ENCODE measurements around the gene PRRC2A. TPM values are rescaled to one million over a fixed set of nuclear protein-coding genes. Genes with fewer than 3 reads are reported as not detected.

PRRC2A gene
- polyA plus RNA-seq, 2 of the 4 experiments (the other 2 are of a cell fraction): 28.0 to 61.1 TPM

- H3K27ac ChIP-seq: no peak overlapping the region
- no peak overlapping the region; the same call in 2 of the 3 replicates for H3K4me2 ChIP-seq
- FAIRE-seq (no peak), DNase-seq (ENCODE audit: low read depth in 1 of 2, low spot score in 1 of 2) (no peak), ATAC-seq (no peak)
- TF ChIP-seq HOXB5 (CRISPR knock-in tag; IDR thresholded peaks at IDR 0.05): no peak
- no peak for TF ChIP-seq BHLHE40 (IDR thresholded peaks at IDR 0.05; ENCODE audit: low read depth, low read length)
- TF ChIP-seq SREBF2 (IDR thresholded peaks at IDR 0.05): no peak
- TF ChIP-seq ZSCAN20 (CRISPR knock-in tag; IDR thresholded peaks at IDR 0.05): no peak
- TF ChIP-seq ZFP36 (IDR thresholded peaks at IDR 0.05; ENCODE audit: borderline replicate concordance, partially characterized antibody): no peak
- no peak for TF ChIP-seq MAX (IDR thresholded peaks at IDR 0.05)
- TF ChIP-seq, protein P1, sequence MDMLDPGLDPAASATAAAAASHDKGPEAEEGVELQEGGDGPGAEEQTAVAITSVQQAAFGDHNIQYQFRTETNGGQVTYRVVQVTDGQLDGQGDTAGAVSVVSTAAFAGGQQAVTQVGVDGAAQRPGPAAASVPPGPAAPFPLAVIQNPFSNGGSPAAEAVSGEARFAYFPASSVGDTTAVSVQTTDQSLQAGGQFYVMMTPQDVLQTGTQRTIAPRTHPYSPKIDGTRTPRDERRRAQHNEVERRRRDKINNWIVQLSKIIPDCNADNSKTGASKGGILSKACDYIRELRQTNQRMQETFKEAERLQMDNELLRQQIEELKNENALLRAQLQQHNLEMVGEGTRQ (IDR thresholded peaks at IDR 0.05): no peak
- no peak for TF ChIP-seq GATA3 (IDR thresholded peaks at IDR 0.05; ENCODE audit: borderline replicate concordance)
- no peak for TF ChIP-seq RNF2 (IDR thresholded peaks at IDR 0.05; ENCODE audit: borderline replicate concordance, low read depth)
- TF ChIP-seq, protein P2, sequence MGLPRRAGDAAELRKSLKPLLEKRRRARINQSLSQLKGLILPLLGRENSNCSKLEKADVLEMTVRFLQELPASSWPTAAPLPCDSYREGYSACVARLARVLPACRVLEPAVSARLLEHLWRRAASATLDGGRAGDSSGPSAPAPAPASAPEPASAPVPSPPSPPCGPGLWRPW (IDR thresholded peaks at IDR 0.05): no peak
- TF ChIP-seq FOSL2 (IDR thresholded peaks at IDR 0.05): no peak
- TF ChIP-seq FOSL2 (CRISPR knock-in tag; IDR thresholded peaks at IDR 0.05): no peak
- TF ChIP-seq RAD21 (conservative IDR thresholded peaks at IDR 0.05 in 1 of 2, IDR thresholded peaks at IDR 0.05 in 1 of 2): no peak
- TF ChIP-seq CBX8 (IDR thresholded peaks at IDR 0.05): no peak
- TF ChIP-seq MAFK (IDR thresholded peaks at IDR 0.05; ENCODE audit: partially characterized antibody): no peak
- no peak for TF ChIP-seq CEBPB (IDR thresholded peaks at IDR 0.05)
- no peak for TF ChIP-seq KDM5A (IDR thresholded peaks at IDR 0.05)
- H3K4me3 ChIP-seq: no peak overlapping the region
- POLR2A ChIA-PET: interaction anchor here (1.0 to 1.2 kb wide), 2 partner anchors 37 to 235 kb away, joined by 3 read pairs; partner anchors contain the start of genes DDX39B, HSPA1A and HSPA1L
- CTCF ChIA-PET: interaction anchor here (0.7 to 18.3 kb wide), 13 partner anchors 10 to 199 kb away, joined by 3 to 338 read pairs (median 6); partner anchors contain the start of genes ATP6V1G2, LTA, NCR3 and NFKBIL1
- H3K9me3 ChIP-seq: no peaks in the 10 kb centered on the region
- H3K4me1 ChIP-seq: peaks cover 6% of the 10 kb centered on the region; the same call in 1 of the 3 replicates
- 83% methylated on average over 7 of the region's 8 CpGs for WGBS (ENCODE audit: missing lambda C conversion rate)
These were observed 40.7 kb upstream of the PRRC2A start for GRCh38 chr6:31579546-31580437.

- 70% methylated on average over 11 of the region's 11 CpGs for whole genome bisulfite sequencing (ENCODE audit: missing lambda C conversion rate)
- FAIRE-seq (no peak), ATAC-seq (no peak), DNase-seq (ENCODE audit: low read depth in 1 of 2, low spot score in 1 of 2) (no peak)
- peak overlapping the region; percentile 73 to 94; a peak in 4 of 6 replicates for H3K27ac ChIP-seq
- no peaks in the 10 kb centered on the region for H3K9me3 ChIP-seq
- ChIA-PET POLR2A (interaction anchor here (1.0 to 1.2 kb wide), 2 partner anchors 38 to 235 kb away, joined by 3 read pairs; partner anchors contain the start of genes DDX39B, HSPA1A and HSPA1L), CTCF (interaction anchor here (0.6 to 18.3 kb wide), 15 partner anchors 11 to 200 kb away, joined by 3 to 338 read pairs (median 6); partner anchors contain the start of genes ATP6V1G2, LTA, NCR3 and NFKBIL1)
- H3K4me3 ChIP-seq: peak overlapping the region; percentile 63; the same call in 1 of the 3 replicates
- TF ChIP-seq ZNF302 (CRISPR knock-in tag; IDR thresholded peaks at IDR 0.05) (no peak), MAZ (IDR thresholded peaks at IDR 0.05; ENCODE audit: borderline replicate concordance, low read depth, low read length) (no peak), JUN (IDR thresholded peaks at IDR 0.05) (no peak), POLR2AphosphoS2 (conservative IDR thresholded peaks at IDR 0.05; ENCODE audit: low read length) (no peak), POLR2A (IDR thresholded peaks at IDR 0.05; ENCODE audit: low read length) (no peak), CHD2 (IDR thresholded peaks at IDR 0.05; ENCODE audit: low read length, partially characterized antibody) (no peak), SMC3 (IDR thresholded peaks at IDR 0.05) (no peak), ZFP36 (IDR thresholded peaks at IDR 0.05; ENCODE audit: borderline replicate concordance, partially characterized antibody) (no peak), NPAS2 (CRISPR knock-in tag; IDR thresholded peaks at IDR 0.05; ENCODE audit: borderline replicate concordance) (no peak), KDM1A (IDR thresholded peaks at IDR 0.05; ENCODE audit: low read depth) (no peak), MAFK (IDR thresholded peaks at IDR 0.05; ENCODE audit: partially characterized antibody) (no peak), HDAC2 (IDR thresholded peaks at IDR 0.05) (no peak), ESRRA (IDR thresholded peaks at IDR 0.05; ENCODE audit: borderline replicate concordance, low read length) (no peak), BHLHE40 (IDR thresholded peaks at IDR 0.05; ENCODE audit: low read depth, low read length) (no peak), TP53 (CRISPR knock-in tag; IDR thresholded peaks at IDR 0.05) (no peak)
- TF ChIP-seq, protein P3, sequence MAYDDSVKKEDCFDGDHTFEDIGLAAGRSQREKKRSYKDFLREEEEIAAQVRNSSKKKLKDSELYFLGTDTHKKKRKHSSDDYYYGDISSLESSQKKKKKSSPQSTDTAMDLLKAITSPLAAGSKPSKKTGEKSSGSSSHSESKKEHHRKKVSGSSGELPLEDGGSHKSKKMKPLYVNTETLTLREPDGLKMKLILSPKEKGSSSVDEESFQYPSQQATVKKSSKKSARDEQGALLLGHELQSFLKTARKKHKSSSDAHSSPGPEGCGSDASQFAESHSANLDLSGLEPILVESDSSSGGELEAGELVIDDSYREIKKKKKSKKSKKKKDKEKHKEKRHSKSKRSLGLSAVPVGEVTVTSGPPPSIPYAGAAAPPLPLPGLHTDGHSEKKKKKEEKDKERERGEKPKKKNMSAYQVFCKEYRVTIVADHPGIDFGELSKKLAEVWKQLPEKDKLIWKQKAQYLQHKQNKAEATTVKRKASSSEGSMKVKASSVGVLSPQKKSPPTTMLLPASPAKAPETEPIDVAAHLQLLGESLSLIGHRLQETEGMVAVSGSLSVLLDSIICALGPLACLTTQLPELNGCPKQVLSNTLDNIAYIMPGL (CRISPR knock-in tag; IDR thresholded peaks at IDR 0.05; ENCODE audit: borderline replicate concordance): no peak
- TF ChIP-seq, protein P4, sequence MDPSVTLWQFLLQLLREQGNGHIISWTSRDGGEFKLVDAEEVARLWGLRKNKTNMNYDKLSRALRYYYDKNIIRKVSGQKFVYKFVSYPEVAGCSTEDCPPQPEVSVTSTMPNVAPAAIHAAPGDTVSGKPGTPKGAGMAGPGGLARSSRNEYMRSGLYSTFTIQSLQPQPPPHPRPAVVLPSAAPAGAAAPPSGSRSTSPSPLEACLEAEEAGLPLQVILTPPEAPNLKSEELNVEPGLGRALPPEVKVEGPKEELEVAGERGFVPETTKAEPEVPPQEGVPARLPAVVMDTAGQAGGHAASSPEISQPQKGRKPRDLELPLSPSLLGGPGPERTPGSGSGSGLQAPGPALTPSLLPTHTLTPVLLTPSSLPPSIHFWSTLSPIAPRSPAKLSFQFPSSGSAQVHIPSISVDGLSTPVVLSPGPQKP (IDR thresholded peaks at IDR 0.05; ENCODE audit: low read depth, low read length): no peak
- TF ChIP-seq, protein P2 (IDR thresholded peaks at IDR 0.05): no peak
- TF ChIP-seq, protein P5, sequence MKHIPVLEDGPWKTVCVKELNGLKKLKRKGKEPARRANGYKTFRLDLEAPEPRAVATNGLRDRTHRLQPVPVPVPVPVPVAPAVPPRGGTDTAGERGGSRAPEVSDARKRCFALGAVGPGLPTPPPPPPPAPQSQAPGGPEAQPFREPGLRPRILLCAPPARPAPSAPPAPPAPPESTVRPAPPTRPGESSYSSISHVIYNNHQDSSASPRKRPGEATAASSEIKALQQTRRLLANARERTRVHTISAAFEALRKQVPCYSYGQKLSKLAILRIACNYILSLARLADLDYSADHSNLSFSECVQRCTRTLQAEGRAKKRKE (CRISPR knock-in tag; IDR thresholded peaks at IDR 0.05; ENCODE audit: low read depth): no peak
- H3K4me2 ChIP-seq: peak overlapping the region; percentile 86
- peaks cover 6% of the 10 kb centered on the region; the same call in 1 of the 3 replicates for H3K4me1 ChIP-seq
These were observed 40.1 kb upstream of the PRRC2A start for GRCh38 chr6:31580438-31580740.
